ENCODE data around the gene SRMS. TPM values are rescaled to one million over a fixed set of nuclear protein-coding genes. Genes with fewer than 3 reads are reported as not detected.

Gene SRMS
- total RNA-seq, 2 donors from 2014 or later: not detected

- DNase-seq (no peak), ATAC-seq (no peak)
- intact Hi-C loops (cut with DNase I): no loop called here
Measured at GRCh38 chr20:63491078-63491477, 56.5 kb downstream of the SRMS start.

Other genes with a start within 250 kb of the SRMS start
- gene CHRNA4, start 186.4 kb downstream of the SRMS start, total RNA-seq: under 1 TPM; 0.06 to 0.31 TPM
- 1 to 10 TPM in 1 of 2 donors, under 1 TPM in 1; 0.91 to 2.0 TPM for gene KCNQ2, start 75.1 kb downstream of the SRMS start, total RNA-seq
- gene EEF1A2, start 48.7 kb downstream of the SRMS start, total RNA-seq: 100 to 1,000 TPM; 656 to 679 TPM
- 100 to 1,000 TPM; 215 to 241 TPM for gene PPDPF, start 27.0 kb downstream of the SRMS start, total RNA-seq
- under 1 TPM in 1 of 2 donors, not detected in 1; 0.29 TPM for gene PTK6, start 10.4 kb downstream of the SRMS start, total RNA-seq
- gene FNDC11, start 6.4 kb upstream of the SRMS start, total RNA-seq: under 1 TPM in 1 of 2 donors, not detected in 1; 0.08 TPM
- gene HELZ2, start 26.5 kb upstream of the SRMS start, total RNA-seq: 10 to 100 TPM; 12.1 to 36.0 TPM
- gene GMEB2, start 79.4 kb upstream of the SRMS start, total RNA-seq: 1 to 10 TPM; 5.7 to 7.9 TPM
- 1 to 10 TPM; 6.9 to 8.4 TPM for gene STMN3, start 105.7 kb upstream of the SRMS start, total RNA-seq
- 10 to 100 TPM; 13.5 to 17.3 TPM for gene RTEL1, start 110.6 kb upstream of the SRMS start, total RNA-seq
- 10 to 100 TPM in 1 of 2 donors, 1 to 10 TPM in 1; 1.4 to 10.1 TPM for gene TNFRSF6B, start 148.9 kb upstream of the SRMS start, total RNA-seq
- 10 to 100 TPM; 36.8 to 44.9 TPM for gene ARFRP1, start 160.2 kb upstream of the SRMS start, total RNA-seq
- 10 to 100 TPM; 16.4 to 18.6 TPM for gene ZGPAT, start 160.3 kb upstream of the SRMS start, total RNA-seq
- gene LIME1, start 188.9 kb upstream of the SRMS start, total RNA-seq: 1 to 10 TPM; 3.6 to 3.7 TPM
- 10 to 100 TPM; 47.9 to 71.0 TPM for gene SLC2A4RG, start 192.0 kb upstream of the SRMS start, total RNA-seq